Right cardiac atrium (tissue), 5 donors: ENCODE measurements around the gene ZFPL1. TPM values are rescaled to one million over a fixed set of nuclear protein-coding genes. Genes with fewer than 3 reads are reported as not detected.
"Not testable (repeated sequence)": the region's sequence is repeated elsewhere in the genome, so short reads cannot be mapped to it uniquely, and the experiment has no call there.

Experiments used
- ATAC-seq, 2 donors: fragments of 200-7000 bp; cut with Tn5 transposase; one replicate each; pipeline versions ENCODE4 v1.8.0 to v1.9.1; 2020; ENCODE audit warnings: moderate library complexity in 2 of 2, mild to moderate bottlenecking in 1 of 2
- DNase-seq, 3 donors: peaks; one replicate each; pipeline ENCODE4 v3.0.0-alpha.2; 2020
- H3K27ac ChIP-seq: one replicate; pipeline ENCODE4 v1.5.1; 2013; ENCODE audit warnings: mild to moderate bottlenecking, low read length, control low read depth, moderate library complexity
- H3K27me3 ChIP-seq: one replicate; pipeline ENCODE4 v1.6.1; 2013; ENCODE audit not compliant: control insufficient read depth, insufficient read depth
- H3K4me1 ChIP-seq: one replicate; pipeline ENCODE4 v1.6.1; 2013; ENCODE audit warnings: low read length; ENCODE audit not compliant: control insufficient read depth, insufficient read depth
- H3K4me3 ChIP-seq: one replicate; pipeline ENCODE4 v1.5.1; 2013; ENCODE audit warnings: low read length, control low read depth
- H3K9me3 ChIP-seq: one replicate; pipeline ENCODE4 v1.6.1; 2013; ENCODE audit warnings: low read length; ENCODE audit not compliant: control insufficient read depth
- WGBS: extraction: QIAGEN DNeasy Blood & Tissue Kit; methylation state at CpG from one replicate; pipeline ENCODE4 v1.1.7; 2013; 5-methylcytosine and 5-hydroxymethylcytosine counted together
- intact Hi-C, 4 donors: fragments of 100-400 bp; cut with DNase I; formaldehyde crosslinking; loops; one replicate each; pipeline versions ENCODE4 v1.11.0 to v1.14.0; 2022 to 2023
- polyA plus RNA-seq: library from polyadenylated mRNA; stranded (reverse); fragments of 200-250 nt; gene quantifications from one replicate; pipeline ENCODE4 v1.2.3, GENCODE V29; 2013
- total RNA-seq, 4 donors: library from RNA; stranded (reverse); fragmentation: NEBNext Ultra II Directional; extraction: Animal tissue kit (Norgen Biotek cat#: 25700); gene quantifications; one replicate each; pipeline ENCODE4 v1.2.1, GENCODE V29; 2021
- donor health status: healthy with polysubstance abuse.
- donor health status: DM: no; HTN: yes; CAD: no.
- donor health status: DM: no; HTN: no; CAD: no.
- donor health status: DM: no; HTN: yes; CAD: no; lungs with severe emphysema.
- donor health status: DM: yes; HTN: yes; CAD: no.

The ZFPL1 gene
- total and polyA plus RNA-seq, 5 donors = 25.6 to 32.6 (median 26.7) TPM

- no peak overlapping the region for H3K4me3 ChIP-seq
- intact Hi-C loops = loop anchor here in 2 of 4 donors (10.0 kb wide), 3 partner anchors 90 to 330 kb away; partner anchors contain the start of genes CDC42BPG (in 1 of the 2) and SNX15 (in 1 of the 2)
- DNase-seq (peak in 2 of 3 donors; percentile 27 to 47), ATAC-seq (no peak)
- H3K27me3 ChIP-seq = no peaks in the 10 kb centered on the region
- no peak overlapping the region for H3K27ac ChIP-seq
- WGBS = 87% methylated on average over 11 of the region's 11 CpGs
- no peaks in the 10 kb centered on the region for H3K9me3 ChIP-seq
- H3K4me1 ChIP-seq = no peaks in the 10 kb centered on the region
Observed at GRCh38 chr11:65114538-65115171, 30.6 kb downstream of the ZFPL1 start.

- no peak overlapping the region for H3K27ac ChIP-seq
- intact Hi-C loops = loop anchor here in 2 of 4 donors (10.0 kb wide), 3 partner anchors 91 to 331 kb away; partner anchors contain the start of genes CDC42BPG (in 1 of the 2) and SNX15 (in 1 of the 2)
- H3K4me3 ChIP-seq = no peak overlapping the region
- DNase-seq (peak in 1 of 3 donors; percentile 53), ATAC-seq (no peak)
- H3K27me3 ChIP-seq = no peaks in the 10 kb centered on the region
- WGBS = 93% methylated on average over 21 of the region's 21 CpGs
- no peaks in the 10 kb centered on the region for H3K4me1 ChIP-seq
- H3K9me3 ChIP-seq = no peaks in the 10 kb centered on the region
Observed at GRCh38 chr11:65115361-65116082, 31.5 kb downstream of the ZFPL1 start.

- Histone ChIP-seq H3K4me1 (no peaks in the 10 kb centered on the region), H3K9me3 (no peaks in the 10 kb centered on the region), H3K27me3 (no peaks in the 10 kb centered on the region), H3K27ac (peak overlapping the region; percentile 48), H3K4me3 (peak overlapping the region; percentile 57)
- WGBS = 22% methylated on average over 68 of the region's 68 CpGs
- DNase-seq (peak; percentile 38 to 72 (median 67)), ATAC-seq (peak; percentile 0)
- intact Hi-C loops = loop anchor here in 2 of 4 donors (10.0 kb wide), 3 partner anchors 92 to 332 kb away; partner anchors contain the start of genes CDC42BPG (in 1 of the 2) and SNX15 (in 1 of the 2)
Observed at GRCh38 chr11:65116370-65117205, 32.6 kb downstream of the ZFPL1 start.

GRCh38 chr11:65117206-65118096, 33.4 kb downstream of the ZFPL1 start, which contains the start of gene ZNHIT2:
Gene ZNHIT2 (minus strand): TSS chr11:65117701. CDS start chr11:65117653, 48 bp downstream.
- DNase-seq (peak; percentile 100), ATAC-seq (peak; percentile 86 to 88)
- peak within 1 kb of the TSS; percentile 57 for H3K4me3 ChIP-seq
- no peaks in the 10 kb centered on the region for H3K4me1 ChIP-seq
- intact Hi-C loops = loop anchor here in 2 of 4 donors (10.0 kb wide), 3 partner anchors 93 to 333 kb away; partner anchors contain the start of genes CDC42BPG (in 1 of the 2) and SNX15 (in 1 of the 2)
- WGBS = under 1% methylated on average over 89 of the region's 89 CpGs
- H3K27me3 ChIP-seq = no peaks in the 10 kb centered on the region
- no peaks in the 10 kb centered on the region for H3K9me3 ChIP-seq
- H3K27ac ChIP-seq = peak within 1 kb of the TSS; percentile 48

- H3K9me3 ChIP-seq = no peaks in the 10 kb centered on the region
- WGBS = 82% methylated on average over 18 of the region's 18 CpGs
- no peaks in the 10 kb centered on the region for H3K27me3 ChIP-seq
- intact Hi-C loops = loop anchor here in 2 of 4 donors (10.0 kb wide), 3 partner anchors 93 to 333 kb away; partner anchors contain the start of genes CDC42BPG (in 1 of the 2) and SNX15 (in 1 of the 2)
- no peak overlapping the region for H3K27ac ChIP-seq
- H3K4me1 ChIP-seq = no peaks in the 10 kb centered on the region
- ATAC-seq (no peak), DNase-seq (peak in 1 of 3 donors; percentile 68)
- H3K4me3 ChIP-seq = no peak overlapping the region
Observed at GRCh38 chr11:65118097-65118837, 34.2 kb downstream of the ZFPL1 start.

GRCh38 chr11:65118891-65119669, 35.1 kb downstream of the ZFPL1 start:
- not testable (repeated sequence) for H3K27me3 ChIP-seq, H3K27ac ChIP-seq, H3K4me1 ChIP-seq, ATAC-seq, H3K4me3 ChIP-seq, H3K9me3 ChIP-seq
- intact Hi-C loops = loop anchor here in 2 of 4 donors (10.0 kb wide), 3 partner anchors 94 to 334 kb away; partner anchors contain the start of genes CDC42BPG (in 1 of the 2) and SNX15 (in 1 of the 2)
- WGBS = 89% methylated on average over 18 of the region's 18 CpGs
- peak in 2 of 3 donors; percentile 34 to 50 for DNase-seq

GRCh38 chr11:65119670-65119995, 35.6 kb downstream of the ZFPL1 start:
- no peaks in the 10 kb centered on the region for H3K27me3 ChIP-seq
- no peaks in the 10 kb centered on the region for H3K9me3 ChIP-seq
- intact Hi-C loops = loop anchor here in 2 of 4 donors (10.0 kb wide), 3 partner anchors 95 to 335 kb away; partner anchors contain the start of genes CDC42BPG (in 1 of the 2) and SNX15 (in 1 of the 2)
- H3K4me3 ChIP-seq = no peak overlapping the region
- no peak for DNase-seq
- no peaks in the 10 kb centered on the region for H3K4me1 ChIP-seq
- no peak overlapping the region for H3K27ac ChIP-seq
- ATAC-seq = no peak

- Histone ChIP-seq H3K27me3 (no peaks in the 10 kb centered on the region), H3K4me1 (no peaks in the 10 kb centered on the region), H3K27ac (no peak overlapping the region), H3K4me3 (peak overlapping the region; percentile 77), H3K9me3 (no peaks in the 10 kb centered on the region)
- ATAC-seq (no peak), DNase-seq (peak in 1 of 3 donors; percentile 4)
- WGBS = 72% methylated on average over 3 of the region's 3 CpGs
- intact Hi-C loops = loop anchor here in 1 of 4 donors (5.0 kb wide), 1 partner anchor 109 kb away; the partner anchor contains the start of gene ARL2
Observed at GRCh38 chr11:65120831-65121230, 36.8 kb downstream of the ZFPL1 start.
